NCI-H187 (cell line): ENCODE data around the gene CTDSPL.

ENCODE experiments used
- DNase-seq, 2 experiments: peaks; one replicate each; lab custom pipeline; 2025; lab: John Stamatoyannopoulos, UW

Gene CTDSPL

DNA sequence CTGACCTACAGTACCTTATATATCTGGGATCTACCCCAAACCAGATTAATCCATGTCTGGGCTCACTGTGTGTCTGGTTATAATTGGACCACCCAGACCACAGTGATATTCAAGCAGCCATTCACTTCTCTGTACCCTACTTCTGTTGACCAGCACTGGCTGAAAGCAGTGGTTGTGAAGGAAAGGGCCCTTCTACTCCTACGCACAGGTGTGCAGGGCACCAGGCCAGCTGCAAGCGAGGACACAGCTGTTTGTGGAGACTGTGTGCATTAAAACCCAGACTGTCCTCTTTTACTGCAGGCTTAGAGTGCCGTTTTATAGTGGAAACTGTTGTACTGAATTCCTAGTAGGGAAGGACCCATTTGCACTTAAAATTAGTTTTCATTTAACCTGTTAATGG is 29.5 kb downstream of the CTDSPL start:
- DNase-seq: no peak

DNA sequence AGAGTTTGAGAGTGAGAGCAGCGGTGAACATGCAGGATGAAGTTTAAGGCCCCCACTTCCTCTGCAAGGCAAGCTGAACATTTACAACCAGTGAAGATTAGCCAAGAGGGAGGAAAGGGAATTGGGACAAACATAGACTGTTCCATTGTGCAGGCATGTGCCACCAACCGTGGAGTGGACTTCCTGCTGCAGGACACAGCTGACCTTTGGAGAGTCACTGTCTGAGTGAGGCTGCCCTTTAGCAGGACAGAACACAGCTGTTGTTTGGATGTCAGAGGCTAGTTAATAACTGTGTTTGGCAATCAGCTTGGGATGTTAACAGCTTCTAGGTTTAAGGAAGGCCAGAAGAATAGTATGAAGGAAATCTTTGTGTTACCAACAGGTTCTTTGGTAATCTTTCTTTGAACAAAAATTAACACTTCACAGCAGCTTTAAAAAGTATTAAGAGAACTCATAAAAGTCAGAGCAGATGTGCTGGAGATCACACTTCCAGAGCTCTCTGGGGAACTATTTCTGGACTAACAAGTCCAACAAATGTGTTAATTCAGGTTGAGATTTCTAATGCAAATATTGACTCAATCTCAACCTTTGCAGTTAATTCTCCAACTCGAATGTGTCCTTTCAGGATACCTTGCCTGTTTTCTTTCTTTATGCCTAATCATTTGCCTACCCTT is 31.4 kb downstream of the CTDSPL start:
- DNase-seq: no peak

DNA sequence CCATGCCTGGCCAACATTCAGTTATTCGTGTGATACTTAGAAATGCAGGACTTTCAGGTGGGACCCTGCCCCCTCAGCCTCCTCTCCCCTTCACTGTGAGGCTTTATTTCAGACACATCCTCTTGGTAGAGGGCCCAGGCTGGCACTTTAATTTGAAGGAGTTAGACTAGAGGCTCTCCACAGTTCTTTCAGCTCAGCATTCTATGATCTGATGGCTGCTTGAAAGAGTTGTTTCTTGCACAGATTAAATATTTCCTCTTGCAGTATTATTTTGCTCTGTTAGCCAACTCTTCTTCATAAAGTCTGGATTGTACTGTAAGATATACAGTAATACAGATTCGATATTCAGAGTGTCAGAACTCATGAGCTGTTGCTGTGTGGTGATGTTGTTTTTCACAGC is 35.1 kb downstream of the CTDSPL start:
- DNase-seq: no peak

DNA sequence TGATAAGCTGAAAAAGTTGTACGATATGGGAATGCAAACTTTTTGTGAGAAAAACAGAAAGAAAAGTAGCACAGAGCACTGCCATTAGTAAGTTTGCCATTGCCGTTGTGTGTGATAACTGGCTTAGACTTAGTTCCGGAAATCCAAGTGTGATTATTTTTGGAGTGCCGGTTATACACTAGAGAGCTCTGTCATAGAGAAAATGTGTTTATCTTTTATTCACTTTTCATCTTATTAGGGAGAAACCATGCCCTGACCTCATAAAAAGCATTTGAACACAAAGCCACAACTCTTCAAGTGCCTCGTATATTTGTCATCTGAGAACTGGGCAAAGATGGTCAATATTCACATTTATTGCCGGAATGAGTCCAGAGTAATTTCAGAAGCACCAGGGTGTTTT is 36.1 kb downstream of the CTDSPL start:
- DNase-seq: no peak

DNA sequence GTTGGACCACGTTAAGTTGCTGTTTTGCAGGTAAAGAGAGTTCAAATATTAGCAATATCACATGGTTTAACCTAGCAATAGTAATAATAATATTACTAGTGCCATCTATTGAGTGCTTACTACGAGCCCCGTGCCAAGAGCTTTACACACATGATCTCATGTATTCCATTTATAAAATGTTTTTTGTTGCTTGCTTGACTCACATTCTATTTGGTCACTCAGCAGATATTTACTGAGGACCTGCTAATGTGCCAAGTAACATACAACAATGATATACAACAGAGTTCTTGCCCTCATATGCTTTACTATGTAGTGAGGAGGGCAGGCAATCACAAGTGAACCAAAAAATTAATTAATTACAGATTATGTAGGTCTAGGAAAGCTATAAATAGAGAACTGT is 36.7 kb downstream of the CTDSPL start:
- no peak for DNase-seq

DNA sequence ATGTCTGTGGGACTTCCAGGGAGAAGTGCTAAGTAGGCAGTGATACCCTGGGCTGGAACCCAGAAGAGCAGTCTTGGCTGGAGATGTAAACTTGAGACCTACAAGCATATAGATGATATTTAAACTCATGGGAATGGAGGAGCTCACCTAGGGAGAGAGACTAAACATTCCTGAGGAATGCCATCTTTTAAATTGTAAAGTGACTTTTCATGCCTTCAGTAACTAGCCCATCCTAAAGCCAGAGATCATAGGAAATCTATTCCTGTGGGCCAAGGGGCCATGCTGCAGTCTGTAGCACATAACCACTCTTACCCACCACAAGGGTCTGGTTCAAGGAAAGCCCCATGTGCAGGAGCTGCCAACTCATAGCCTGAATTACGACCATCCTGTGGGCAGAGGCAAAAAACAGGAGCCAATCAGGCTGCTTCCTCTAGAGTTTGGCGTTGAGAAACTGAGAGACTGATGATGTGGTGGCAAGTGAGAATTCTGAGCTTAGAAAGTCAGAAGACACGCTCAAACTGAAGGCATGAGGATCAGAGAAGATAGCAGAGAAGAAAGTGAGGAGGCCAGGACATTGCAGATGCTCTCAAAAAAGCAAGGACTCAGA is 37.5 kb downstream of the CTDSPL start:
- DNase-seq: no peak

DNA sequence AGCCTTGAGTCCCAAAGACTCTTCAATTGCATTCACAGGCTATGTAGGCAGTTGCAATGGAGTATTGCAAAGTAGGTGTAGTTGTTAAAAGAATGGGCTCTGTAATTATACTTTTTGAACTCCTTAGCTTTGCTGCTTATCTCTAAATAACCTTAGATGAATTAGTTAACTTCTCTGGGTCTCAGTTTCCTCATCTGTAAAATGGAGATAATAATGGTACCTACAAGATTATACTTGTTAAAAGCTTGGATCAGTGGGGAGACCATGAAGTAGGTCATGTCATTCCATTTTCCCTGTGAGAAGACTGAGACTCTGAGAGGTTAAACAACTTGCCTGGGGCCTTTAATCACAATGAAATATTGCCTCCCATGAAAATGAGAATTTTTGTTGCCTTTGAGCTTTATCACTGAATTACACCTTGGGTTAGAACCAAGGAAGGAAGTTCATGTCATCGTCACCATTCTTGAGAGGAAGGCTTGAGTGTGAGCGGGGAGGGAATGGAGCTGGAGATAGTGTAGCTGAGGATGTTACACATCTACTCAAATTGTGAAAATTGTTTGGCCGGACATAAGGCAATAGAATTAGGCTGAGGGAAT is 38.1 kb downstream of the CTDSPL start:
- no peak for DNase-seq

DNA sequence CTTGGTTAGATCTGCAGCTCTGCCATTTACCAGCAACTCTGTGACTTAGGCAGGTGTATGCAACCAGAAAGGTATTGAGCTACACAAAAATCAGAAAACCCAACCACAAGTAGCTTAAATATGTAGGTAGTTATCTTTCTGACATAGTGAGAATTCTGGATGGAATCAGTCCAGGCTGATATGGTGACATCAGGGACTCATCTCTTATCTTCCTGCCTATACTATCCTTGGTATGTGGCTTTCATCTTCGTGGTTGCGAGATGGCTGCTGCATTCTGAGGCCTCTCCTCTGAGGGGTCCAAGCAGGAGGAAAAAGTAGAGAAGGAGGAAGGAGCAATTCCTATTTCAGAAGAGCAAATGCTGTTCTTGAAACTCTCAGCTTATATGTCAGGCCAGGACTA is 40.0 kb downstream of the CTDSPL start:
- no peak for DNase-seq

DNA sequence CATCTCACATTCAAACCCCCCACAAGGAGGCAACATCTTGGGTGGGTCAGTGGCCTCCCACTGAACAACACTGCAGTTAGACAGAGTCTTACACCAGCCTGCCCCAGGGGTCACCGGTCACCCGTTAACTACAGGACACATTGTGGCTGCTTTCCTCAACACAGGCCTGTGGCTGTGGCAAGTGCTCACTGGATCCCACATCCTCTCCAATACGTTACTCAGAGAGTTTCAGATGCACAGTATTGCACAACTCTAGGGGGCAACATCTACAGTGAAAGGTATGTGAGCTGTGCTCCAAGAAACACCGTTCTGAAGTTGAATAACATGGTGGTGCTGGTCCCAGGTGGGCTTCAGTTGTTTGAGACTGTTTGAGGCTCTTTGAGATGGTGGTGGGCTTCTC is 41.0 kb downstream of the CTDSPL start:
- DNase-seq: no peak

DNA sequence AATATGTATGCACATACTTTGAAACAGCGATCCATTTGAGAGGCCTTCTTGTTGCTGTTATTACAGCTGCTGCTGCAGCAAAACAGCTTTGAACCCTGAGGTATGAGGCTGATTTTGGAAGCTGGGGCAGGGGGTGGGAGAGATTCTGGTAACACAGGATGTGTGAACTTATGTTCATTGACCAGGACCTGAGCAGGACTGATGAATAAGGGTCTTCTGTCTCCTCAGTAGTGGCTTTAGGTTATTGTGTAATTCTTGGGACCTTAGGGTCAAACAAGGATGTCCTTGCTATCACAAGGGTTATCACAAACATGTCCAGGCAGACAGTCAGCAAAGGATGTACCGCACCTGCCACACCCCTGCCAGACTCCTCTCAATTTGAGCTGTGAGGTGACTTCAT is 41.6 kb downstream of the CTDSPL start:
- DNase-seq: no peak

DNA sequence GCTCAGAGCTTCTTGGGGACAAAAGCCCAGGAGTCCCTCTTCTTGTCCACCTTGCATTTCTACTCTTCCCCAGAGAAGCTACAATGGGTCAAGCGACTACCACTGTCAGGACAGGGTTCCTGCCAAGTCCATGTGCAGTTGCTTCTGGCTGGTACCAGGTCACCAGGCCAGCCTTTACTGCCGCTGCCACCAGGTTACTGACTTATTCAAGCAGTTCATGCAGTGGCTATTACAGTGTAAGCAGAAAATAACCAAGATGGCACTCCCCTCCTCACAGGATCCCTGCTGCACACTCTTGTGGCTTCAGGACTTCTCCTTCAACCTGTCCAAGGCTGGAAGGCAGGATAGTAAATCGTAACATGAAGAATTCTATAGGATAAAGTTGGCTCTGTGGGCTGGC is 42.1 kb downstream of the CTDSPL start:
- no peak for DNase-seq

DNA sequence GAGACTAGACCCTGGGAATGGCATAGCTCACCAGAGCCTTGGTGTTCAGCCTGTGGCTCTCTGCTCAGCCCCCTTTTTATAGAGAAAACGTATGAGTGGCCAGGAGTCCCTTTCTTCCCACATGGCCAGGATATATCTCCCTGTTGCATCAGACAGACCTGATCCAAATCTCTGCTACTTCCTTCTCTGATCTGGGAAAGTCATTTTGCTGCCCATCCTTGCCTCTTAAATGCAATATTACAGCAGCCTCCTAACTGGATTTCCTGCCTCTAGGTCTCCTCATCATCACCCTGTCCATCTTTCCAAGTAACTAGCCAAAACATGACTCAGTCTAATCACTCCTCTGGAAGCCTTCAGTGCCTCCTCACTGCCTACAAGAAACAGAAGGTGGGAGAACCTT is 42.9 kb downstream of the CTDSPL start:
- no peak for DNase-seq

DNA sequence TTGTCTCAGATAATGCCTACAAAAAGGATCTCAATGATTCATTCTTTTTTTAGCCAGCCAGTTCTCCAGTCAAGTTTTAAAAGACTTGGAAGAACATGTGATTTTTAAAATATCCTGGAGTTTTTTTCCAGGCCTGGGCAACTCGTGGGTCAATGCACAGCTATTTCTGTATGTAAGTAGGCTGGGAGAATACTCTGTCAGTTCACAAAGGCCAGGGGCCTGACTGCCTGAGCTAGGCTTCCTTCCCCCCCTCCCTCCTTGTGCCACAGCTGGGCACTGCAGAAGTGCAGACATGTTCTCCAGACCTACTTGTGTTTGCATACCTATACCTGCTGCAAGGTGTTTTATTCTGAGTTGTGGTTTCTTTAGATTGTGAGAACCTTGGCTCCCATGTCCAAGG is 43.7 kb downstream of the CTDSPL start:
- no peak for DNase-seq

DNA sequence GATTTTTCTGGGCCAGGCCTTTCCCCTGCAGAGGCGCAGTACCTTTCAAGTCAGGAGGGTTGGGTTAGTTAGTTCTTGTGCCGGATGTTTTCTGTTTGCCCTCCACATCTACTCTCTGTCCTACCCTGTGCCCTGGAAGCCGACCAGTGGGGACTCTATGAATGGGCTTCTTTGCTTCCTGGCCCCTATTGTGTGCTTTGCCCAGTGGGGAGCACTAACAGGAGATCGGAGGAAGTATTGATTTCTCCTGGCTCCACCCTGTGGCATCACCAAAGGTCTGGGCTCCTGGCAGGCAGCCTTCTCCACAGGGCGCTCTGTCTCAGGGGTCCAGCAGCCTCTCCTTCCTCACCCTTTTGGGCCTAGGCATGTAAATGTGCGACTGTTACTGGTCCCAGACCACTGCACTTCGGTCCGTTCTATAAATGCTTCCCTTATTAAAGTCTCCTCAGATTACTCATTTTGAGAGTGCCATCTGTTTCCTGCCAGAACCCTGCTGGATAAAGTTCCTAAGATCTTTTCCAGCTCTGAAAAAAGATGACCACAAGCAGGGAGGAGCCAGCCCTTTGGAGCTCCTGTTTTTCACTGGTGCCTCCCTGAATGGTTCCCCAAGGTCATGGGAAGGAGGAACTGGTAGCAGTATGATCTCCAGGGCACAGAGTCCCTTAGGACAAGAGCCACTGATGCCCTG is 44.5 kb downstream of the CTDSPL start:
- DNase-seq: no peak

DNA sequence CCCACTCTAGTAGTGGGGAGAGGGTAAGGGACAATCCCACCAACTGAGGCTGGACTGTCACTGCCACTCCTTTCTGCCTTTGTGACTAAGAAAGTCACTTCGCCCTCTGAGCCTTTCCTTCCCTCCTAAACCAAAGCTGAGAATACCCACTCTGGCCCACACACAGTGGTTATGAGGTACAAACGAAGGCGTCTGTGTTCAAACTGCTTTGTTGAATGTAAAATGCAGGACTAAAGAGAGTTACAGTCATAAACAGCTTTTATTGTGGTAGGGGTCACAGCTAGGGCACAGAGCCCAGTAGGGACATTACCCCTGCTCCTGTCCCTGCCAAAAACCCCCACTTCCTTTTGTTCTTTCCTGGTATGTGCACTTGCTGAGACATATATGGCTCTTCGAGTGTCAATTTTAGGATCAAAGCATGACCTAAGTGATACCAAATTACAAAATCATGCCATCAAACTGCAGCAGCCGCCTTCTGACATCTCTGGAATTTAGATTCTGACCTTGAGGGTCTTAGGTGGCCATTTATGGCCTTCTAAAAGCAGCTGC is 45.1 kb downstream of the CTDSPL start:
- DNase-seq: no peak

DNA sequence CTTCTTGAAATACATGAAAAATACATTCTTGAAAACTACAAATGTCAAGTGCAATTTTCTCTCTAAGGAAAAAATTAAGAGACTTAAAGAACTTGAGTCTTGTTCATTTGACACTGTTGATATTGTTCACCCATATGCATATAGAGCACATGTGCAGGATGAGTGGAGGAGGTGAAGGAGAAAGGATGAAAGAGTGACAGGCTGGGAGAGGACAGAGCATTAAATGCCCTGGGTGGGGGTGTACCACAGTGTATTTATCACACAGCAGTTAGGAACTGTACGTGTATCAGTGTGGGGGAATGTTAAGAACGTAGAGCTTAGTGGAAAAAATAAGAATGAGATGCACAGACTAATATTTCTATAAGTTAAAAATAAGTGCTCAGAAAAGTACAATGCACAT is 45.7 kb downstream of the CTDSPL start:
- DNase-seq: no peak

DNA sequence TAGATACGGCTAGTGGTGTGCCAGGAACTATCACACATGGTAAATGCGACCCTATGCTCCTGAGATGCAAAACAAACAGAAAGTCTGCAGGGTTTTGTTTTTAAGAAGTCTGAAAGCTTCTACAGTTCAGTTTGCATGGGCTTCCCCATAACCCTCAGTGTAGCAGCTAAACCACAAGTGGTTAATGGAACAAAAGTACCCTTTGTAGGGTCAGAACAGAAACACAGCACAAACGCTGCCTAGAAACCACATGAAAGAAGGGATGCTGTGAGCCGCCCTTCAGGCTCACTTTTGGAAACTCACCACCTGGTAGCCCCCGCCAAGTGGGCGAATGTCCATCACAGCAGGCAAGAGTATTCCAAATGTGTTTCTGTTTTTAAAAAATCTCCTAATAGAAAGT is 46.2 kb downstream of the CTDSPL start:
- DNase-seq: peak in 1 of 2 experiments; percentile 24

DNA sequence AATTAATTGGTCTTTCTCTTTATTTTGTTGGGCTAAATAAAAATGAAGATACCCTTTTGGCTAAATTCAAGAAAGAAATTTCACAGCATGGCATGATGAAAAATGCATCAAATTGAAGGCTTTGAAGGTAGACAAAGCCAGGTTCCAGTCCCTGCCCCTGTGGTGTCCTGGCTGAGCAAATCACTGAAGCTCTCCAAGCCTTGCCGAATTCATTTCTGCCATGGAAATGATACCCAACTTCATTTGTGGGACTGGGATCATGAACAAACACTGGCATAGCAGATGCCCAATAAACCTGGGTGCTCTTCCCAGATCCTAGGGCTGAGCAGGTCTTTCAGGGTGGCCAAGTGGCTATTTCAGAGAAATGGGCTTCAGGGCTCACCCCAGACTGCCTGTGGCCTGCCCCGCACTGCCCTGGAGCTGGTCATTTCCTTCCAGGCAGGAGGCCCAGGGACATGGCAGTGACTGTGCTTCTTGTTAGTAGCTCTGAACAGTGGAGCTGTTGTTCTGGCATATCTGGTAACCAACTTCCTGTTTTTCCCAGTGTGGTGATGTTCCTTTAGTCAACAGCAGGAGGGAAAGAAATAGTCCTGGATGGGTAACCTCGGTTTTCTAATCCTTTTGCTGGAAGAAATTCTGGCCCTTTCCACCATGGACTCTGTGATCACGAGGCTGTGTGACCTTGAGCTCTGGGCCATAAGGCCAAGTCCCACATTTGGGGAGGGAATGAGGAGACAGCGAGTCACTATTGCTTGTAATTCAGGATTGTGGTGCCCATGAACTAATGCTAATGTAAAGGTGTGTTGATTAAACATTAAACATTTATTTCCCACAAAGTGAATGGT is 47.6 kb downstream of the CTDSPL start:
- no peak for DNase-seq

DNA sequence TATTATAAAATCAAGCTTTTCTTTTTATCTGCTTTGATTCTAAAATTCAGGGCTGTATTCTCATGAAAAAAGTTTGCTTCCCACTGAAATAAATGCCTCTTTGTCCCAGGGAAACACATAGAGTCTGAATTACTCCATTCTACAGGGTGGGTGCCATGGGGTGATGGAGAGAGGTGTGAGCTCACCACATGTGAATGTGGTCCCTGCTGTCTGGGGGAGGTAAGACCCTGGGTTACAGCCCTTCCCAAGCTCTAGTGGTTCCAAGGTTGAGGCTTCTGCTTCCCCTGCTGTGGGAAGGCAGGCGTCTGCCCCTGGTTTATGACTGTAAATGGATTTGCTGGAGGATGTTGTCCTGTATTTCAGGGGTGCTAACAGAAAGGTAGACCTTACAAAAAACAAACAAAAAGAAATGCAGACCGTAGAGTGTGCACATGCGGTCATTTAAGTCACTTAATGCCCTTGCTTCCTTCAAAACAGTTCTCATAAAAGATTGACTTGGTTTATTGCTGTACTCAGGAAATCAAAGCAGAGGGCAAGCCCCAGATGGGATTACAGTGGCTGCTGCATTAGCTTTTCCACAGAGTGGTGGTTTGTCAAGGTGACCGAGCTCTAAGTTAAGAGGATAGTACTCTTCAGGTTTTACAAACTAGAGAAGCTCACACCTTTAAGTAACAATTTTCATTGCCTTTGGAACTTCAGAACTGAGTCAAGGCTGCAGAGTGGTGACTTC is 49.2 kb downstream of the CTDSPL start:
- no peak for DNase-seq

DNA sequence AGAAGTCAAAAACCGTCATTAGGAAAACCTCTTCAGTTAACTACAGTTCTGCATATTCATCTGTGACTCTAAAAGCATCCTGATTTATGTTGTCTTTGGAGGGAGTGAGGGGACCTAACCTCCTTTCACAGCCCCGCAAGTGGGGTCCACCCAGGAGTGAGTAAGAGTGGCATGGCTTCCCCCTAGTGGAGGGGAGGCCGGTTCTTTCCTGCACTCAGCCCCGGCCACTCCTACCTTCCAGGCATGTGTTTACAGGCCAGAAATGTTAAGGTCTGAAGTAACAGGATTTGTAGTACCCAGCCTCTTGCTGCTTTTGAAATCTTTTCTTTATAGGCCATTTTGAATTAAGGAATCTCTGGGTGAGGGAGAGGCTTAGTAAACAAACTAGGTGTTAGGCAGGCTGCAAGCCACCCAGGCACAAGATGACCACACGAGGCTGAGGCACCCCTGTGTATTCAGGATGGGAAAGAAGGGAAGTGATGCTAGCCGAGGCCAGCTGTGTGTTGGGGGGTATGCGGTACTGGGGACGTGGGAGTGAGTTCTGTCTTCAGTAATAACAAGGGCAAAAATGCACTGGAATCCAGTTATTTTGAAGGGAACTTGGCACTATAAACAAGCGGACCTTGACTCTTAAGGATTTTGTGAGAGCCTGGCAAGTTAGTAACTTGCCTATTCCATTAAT is 50.5 kb downstream of the CTDSPL start:
- DNase-seq: no peak

DNA sequence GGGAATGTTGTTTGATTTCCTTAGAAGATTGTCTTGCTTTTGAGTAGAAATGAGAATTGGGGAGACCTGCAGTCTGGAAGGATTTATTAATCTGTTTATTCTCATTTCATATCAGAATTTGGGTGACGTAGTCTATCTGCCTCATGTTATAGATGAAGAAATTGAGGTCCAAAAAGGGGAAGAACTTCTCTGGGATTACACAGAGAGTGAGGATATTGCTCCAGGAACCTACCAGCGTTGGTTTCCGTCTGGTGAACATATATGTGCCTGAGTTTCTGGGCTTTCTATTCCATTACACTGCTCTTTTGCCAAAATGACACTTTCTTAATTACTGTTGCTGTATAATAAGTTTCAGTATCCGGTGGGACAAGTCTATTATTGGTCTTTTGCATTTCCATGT is 51.8 kb downstream of the CTDSPL start:
- DNase-seq: no peak
